NCI-H187 treated with DMSO at 0.1 percent for 48 hours (cell line): ENCODE measurements around the gene RALGPS1.

ENCODE experiments used
- DNase-seq: peaks from one replicate; lab custom pipeline; 2025; lab: John Stamatoyannopoulos, UW

RALGPS1 gene

DNA sequence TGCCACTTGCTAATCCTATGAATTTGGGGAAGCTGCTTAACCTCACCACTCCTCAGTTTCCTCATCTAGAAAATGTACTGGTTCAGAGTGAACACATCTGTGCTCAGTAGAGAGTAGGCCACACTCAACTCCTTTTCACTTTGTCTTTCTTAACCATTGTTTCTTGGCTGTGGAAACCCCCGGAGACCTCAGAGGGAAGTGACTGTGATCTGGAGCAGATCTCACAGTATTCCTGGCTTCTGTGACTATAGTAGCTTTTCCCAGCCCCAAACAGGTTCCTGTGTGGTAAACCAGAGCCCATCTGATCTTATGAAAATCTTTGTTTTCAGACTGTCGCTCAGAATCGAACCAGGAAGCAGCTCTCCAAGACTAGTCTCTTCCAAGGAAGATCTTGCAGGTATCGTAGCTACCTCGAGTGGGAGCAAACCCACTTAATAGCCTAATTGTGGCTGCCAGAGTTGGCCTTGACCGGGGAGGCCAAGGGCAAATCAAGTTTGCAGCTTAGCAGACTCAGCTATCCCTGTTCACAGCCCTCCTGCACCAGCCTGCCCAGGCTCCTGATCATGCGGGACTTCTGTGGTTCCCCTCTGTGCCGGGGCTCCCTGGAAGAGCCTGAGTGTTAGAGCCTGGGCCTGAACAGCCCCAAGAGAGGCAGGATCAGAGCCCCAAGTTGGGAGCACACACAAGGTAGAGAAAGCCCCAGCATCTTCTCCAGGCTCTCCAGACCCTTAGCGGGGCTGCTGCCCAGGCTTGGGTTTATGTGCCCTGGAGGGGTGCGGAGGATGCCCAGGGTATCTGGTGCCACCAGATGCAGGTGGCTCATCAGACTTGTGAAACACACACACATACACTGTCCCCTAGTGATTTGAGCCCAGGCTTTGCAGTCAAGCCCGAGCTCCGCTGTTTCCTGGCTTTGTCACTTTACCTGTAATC is 260.1 kb downstream of the RALGPS1 start:
- DNase-seq, result no peak

DNA sequence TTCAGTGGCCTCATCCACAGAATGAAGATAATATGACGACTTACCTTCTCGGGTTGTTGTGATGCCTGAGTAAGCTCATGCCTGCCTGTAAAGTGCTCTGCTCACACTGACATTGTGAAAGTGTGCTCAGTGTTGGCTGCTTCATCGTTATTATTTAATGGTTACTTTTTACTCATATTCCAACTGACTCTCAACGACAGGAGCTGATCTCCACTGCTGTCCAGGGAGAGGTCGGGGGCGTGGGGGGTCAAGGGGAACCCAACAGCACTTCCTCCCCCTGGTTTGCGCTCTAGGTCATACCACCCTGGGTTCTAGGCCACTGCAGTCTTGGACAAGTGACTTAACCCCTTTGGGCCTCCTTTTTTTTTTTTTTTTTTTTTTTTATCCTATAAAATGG is 260.7 kb downstream of the RALGPS1 start:
- DNase-seq, result no peak

DNA sequence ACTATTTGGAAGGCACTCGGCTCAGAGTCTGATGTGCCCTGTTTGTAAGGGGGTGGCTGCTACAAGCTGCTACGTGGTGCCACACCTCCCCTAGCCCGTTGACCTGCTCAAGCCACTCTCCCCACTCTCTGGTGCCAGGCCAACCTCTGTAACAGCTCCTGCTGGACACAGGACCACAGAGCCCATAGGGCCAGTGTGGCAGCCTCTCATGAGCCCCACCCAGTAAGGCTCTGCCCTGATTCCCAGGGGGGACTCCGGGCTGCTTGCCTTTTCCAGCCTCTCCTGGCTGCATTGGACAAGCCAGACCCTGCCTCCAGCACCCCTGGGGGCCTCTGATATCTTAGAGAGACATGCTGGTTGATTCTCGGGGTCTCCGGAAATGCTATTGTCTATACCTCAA is 261.2 kb downstream of the RALGPS1 start:
- no peak for DNase-seq

DNA sequence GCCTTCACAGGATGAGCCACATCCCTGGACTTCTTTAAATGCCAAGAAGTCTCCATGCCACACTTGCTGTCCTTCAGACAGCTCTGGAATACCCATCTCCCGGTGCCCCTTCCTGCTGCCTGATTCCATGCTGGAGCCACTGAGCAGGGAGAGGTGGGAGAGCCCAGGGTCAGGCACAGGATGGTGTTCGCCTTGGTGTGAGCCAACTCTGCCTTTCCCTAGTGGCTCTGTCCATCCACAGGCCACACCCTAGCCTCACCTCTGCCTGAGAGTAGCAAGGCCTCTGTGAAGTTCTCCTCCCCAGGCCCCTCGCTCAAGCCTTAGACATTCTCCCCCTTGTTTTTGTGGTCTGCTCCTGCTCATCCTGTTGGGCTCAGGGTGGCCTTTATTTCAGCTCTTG is 262.0 kb downstream of the RALGPS1 start:
- DNase-seq, result no peak

DNA sequence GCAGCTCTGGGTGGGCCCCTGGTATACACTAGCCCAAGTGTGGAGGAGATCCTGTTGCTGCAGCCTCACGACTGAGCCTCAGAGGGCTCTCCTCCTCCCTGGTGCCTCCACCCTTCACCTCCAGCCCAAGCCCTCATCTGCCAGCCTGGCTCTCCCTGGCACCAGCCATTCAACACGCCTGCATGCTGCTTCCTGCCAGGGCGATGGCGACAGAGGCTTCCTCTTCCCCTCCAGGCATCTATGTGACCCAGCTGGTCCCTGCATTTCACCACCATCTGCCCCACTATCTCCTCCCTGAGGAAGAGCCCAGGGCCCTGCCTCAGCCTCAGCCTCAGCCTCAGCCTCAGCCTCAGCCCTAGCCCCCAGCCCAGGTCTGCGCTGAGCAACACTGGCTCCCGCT is 262.6 kb downstream of the RALGPS1 start:
- no peak for DNase-seq

DNA sequence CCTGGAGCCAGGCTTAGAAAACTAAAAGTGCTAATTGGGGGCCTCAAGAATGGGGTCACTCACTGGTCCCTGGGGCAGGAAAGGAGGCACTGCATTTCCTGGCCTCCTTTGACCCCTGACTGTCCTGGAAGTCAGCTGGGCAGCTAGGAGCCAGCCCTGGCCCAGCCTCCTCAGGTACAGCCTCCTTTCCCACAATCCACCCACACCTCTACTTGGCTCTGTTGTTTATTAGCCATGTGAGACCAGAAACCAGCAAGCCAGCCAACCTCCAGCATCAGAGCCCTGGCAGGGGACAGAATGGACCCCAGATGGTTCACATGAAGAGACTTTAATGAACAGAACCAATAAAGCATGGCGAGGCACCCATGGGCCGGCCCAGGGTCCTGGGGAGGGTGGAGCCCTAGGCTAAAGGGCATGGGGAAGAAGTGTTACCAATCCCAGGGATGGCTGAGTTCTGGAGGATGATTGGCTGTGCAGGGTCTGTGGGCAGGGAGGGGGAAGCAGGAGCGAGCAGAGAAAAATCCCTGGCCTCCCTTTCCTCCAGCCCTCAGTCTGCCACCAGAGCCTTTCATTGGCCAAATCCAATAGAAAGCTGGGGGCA is 263.2 kb downstream of the RALGPS1 start:
- no peak for DNase-seq

DNA sequence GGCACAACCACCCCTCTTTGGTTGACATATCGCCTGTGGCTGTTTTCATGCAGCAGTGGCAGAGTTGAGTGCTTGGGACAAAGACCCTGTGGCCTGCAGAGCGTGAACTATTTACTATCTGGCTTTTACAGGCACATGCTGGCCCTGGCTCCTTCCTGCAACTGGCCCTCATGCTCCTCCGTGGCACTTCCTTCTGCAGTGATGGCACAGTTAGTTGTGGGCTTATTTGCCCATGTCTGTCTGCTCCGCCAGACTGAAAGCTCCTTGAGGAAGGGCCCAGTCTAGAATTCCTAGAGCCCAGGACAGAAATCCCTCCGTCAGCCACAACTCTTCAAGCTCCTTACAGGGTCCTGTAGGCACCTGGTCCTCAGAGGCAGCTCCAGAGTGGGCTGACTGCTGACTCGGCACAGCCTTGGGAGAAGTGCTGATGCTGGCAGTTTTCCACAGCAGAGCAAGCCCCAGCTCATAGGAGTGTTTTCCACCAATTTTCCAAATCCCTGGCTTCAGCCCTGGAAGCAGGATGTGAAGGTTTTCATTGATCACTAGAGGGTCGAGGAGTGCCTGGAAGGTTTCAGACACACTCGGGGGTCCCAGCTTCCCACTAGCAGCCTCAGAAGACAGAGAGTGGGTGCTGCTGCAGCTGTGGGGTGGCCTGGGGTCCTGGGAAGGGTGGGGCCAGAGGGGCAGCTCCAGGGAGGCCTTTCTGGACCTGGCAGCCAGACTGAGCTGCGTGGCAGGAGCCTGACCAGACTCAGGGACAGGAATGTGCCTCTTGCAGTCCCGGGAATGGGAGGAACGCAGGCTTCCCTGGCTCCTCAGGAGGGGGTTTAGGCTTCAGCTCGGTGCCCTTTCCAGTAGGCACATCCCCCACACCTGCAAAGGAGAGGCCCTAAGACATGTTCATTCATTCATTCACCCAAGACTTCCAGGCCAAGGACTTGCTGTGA is 264.4 kb downstream of the RALGPS1 start:
- DNase-seq, result no peak

DNA sequence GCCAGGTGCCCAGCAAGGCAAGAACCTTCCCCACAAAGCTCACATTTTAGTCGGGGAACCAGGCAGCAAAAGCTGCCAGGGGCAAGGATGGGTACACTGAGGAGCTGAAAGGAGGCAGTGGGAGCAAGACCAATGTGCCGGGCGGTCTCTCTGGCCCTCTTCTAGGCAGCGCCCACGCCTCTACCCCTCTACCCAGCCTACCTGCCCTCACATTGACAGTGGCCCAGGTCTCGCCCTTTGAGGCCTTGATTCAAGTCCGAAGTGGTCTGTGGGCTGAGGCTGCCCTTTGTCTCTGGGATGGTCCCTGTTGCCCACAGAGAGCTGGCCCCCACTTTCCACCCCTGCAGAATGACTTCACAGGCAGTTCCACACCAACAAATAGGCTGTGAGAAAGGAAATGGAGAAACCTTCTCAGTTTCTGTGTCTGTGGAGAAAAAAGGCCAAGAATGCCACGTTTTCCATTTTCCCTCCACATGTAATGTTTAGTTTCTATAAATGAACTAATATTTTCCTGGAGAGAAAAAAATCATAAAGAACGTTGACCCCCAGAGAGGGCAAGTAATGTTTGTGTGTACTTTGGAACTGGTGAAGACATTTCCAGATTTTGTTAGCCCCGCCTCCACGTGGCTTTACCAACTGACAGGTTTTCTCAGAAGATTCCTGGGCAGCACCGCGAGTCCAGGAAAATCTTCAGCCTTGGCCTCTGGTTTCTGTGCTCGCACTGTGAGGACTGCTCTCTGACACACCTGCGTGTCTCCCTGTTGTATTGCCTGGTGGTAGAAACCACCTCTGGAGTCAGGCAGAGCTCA is 265.3 kb downstream of the RALGPS1 start:
- DNase-seq, result no peak

DNA sequence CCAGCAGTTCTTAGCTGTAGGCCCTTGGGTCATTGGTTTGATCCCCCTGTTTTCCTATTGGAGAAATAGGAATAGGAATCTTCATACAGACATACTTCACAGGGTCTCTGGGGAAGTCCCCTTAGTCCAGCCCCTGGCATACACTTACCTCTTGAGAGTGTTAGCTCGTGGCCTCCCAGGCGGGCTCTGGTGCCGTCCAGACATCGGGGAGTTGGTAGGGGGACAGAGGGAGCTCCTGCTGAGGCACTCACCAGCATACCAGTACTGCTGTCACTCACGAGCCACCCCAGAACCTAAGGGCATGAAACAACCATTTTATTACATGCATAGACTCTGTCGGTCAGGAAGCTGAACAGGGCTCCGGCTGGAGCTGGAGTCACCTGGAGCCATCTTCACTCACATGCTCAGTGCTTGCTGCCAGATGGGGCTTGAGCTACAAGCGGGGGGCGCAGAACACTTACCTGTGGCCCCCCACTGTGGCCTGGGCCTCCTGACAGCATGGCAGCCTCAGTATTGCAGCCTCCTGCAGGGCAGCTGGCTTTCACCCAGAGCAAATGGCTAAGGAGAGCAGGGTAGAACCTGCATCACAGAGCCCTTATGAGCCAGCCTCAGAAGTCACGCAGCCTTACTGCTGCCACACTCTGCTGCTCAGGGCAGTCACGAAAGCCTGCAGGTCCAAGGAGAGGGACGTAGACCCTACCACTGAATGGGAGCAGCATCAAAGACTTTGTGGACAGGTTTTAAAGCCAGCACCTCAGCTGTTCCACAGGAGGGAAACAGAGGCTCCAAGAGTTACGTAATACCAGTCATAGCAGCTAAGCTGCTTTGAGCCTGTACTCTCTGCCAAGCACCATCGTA is 266.1 kb downstream of the RALGPS1 start:
- DNase-seq, result no peak

DNA sequence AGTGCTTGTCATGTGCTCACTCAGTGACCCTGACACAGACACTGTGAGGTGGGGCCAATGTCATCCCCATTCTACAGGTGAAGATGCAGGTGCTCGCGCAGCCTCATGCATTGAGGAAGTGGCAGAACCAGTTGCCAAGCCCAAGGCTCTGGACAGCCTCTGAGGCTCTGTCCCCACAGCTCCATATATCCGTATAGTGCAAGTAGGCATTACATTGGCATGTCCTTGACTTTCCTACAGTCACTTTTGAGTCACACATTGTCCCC is 266.7 kb downstream of the RALGPS1 start:
- DNase-seq, result no peak

DNA sequence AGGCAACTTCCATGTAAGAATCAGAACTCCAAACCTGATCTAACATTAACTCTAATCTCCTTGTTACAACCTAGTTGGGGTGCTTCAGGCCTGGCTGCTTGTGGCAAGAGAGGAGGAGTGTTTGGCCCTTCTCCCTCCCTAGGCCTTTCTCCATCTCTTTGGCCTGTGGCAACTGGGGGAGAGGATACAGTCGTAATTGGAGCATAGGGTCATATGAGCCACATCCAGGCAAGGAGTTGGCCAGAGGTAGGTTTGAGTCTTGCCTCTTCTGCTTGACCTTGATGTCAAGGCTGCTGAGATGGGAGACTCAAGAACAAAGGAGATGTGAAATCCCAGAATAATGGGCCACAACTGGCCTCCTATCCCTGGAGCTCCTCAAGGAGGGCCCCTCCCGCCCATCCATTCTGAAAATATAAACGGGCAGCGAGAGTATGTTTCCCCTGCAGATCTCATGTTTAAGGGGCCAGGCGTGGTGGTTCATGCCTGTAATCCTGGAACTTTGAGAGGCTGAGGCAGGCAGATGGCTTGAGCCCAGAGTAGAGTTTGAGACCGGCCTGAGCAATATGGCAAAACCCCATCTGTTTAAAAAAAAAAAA is 267.1 kb downstream of the RALGPS1 start:
- DNase-seq, result no peak

DNA sequence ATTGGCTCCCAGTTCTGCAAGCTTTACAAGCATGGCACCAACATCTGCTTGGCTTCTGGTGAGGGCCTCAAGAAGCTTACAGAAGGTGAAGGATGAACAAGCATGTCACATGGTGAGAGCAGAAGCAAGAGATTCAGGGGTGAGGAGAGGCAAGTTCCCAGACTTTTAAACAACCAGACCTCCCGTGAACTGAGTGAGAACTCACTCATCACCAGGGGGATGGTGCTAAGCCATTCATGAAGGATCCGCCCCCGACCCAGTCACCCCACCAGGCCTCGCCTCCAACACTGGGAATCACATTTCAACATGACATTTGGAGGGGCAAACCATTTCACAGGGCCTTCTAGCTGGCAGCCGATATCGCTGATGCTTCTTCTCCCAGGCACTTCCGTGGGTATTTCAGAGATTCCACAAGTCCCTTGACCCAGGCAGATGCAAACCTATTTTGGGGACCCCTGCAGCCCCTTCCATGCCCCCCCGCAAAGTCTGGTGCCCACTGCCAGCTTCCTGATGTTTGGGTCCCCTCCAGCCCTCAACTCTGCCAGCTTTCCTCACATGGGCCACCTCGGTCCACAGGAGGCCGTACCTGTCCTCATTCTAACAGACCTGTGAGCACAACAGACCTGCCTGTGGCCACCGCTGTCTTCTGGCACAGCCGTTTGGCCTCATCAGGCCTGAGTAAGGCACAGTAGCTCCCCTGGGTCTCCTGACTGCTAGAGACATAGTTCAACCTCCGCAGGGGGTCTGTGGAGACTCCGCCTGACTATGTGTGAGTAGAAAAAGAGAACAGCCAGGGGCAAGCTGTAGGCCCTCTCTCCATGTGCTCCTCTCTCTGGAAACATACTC is 268.5 kb downstream of the RALGPS1 start:
- no peak for DNase-seq

DNA sequence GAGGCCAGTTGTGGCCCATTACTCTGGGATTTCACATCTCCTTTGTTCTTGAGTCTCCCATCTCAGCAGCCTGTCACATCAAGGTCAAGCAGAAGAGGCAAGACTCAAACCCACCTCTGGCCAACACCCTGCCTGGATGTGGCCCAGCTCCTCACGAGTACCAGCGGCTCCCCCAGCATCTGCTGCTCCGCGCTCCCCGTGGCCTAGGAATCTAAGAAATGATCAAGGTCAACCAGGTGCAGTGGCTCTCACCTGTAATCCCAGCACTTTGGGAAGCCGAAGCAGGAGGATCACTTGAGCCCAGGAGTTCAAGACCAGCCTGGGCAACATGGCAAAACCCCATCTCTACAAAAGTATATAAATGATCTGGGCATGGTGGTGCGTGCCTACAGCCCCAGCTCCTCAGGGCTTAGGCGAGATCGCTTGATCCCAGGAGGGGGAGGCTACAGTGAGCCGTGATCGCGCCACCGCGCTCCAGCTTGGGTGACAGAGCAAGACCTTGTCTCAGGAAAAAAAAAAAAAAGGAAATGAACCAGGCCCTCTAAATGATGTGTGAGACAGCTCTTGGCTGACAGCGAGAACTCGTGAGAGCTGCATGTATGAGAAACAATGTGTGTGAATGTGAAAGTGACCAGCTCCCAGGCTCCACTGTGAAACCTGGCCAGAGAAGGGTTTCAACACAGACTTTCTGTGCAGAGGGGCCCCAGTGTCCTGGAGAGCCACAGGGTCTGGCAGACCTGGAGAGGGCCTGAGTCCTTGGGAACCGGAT is 269.4 kb downstream of the RALGPS1 start:
- no peak for DNase-seq

DNA sequence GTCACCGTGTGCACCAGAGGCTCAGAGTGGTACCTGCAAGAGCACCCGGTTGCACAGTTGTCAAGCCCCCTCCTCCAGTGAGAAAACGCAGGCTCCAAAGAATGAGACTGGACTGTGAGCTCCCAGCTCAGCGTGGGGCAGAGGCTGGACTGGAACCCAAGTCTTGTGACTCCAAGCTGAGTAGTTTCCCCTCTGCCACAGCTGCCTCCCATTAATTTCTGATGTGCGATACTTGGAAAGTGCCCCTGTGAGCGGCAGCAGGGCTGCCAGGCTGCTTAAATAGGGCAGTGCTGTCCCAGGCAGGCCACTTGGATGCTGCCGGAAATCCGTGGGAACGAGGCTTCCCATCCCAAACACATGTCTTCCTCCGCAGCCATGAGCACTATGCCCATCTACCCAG is 270.1 kb downstream of the RALGPS1 start:
- DNase-seq, result no peak

DNA sequence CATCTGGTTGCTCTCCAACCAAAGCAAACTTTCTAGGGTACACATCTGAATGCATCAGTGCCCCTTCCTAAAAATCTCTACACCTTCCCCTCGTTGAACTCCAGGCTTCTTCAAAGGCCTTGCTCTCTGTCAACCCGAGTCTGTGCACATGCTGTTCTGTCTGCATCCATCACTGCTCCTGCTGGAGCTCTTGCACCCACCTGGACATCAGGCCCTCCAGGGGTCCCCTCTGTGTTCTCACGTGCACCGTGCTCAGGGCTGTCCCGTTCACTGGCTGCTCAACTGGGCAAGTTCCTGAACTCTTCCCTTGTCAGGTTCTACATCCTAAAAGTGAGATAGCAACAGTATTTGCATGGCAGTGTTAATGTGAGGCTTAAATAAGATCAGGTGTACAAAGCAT is 270.6 kb downstream of the RALGPS1 start:
- DNase-seq, result no peak

DNA sequence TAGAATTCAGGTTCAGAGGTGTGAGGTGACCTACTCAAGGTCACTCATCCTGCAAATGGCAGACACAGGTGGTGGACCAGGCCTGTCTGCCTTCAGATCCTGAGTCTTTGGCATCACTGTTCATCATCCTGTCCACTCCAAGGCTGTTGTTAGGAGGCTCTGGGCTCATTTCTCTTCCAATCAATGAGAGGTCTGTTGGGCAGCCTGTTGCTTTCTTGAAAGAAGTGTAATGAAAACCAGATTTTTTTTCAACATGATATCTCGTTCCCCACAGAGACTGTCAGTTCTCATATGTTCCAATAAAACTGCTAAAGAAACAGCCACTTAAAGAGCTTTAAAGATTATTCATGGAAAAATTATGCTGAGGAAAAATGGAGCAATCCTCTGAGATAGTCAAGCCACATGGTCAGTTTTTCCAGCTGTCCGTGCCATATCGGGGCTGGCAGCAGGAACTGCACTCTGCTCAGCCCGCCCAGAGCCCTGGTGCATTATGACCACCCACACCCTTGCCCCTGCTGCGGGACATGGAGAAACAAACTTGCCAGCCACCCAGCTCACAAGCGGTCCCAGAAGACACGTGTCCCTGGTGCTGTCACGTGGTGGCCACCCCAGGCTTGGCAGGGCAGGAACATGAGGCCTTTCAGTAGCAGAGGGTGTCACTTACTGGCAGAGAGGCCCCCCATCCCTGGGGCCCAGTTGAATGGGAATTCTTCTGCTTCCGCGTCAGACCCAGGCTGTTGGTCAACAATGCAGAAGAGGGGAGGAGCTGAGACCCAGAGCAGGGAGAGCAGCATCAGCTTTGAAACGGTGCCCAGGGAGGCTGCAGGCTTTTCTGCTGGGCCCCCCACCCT is 271.6 kb downstream of the RALGPS1 start:
- no peak for DNase-seq

DNA sequence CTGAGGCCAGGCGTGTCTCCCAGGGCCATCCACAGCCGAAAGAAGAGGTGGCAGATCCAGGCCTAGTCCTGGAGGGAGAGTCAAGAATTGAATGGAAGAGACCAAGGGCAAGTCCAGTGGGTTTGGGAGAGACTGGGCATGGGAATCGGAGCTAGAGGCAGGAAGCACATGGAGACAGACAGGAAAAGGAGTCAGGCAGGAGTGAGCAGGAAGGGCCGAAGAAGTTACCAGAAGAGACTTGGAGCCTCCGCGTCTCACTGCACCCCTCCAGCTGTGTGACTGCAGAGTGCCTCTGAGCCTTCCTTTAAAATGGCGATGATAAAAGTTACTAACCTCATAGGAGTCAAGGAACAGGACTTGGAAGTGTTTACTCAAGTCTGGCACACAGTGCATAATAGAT is 272.2 kb downstream of the RALGPS1 start:
- no peak for DNase-seq
